ENCODE measurements around the gene TMEM163.

TMEM163 gene

DNA sequence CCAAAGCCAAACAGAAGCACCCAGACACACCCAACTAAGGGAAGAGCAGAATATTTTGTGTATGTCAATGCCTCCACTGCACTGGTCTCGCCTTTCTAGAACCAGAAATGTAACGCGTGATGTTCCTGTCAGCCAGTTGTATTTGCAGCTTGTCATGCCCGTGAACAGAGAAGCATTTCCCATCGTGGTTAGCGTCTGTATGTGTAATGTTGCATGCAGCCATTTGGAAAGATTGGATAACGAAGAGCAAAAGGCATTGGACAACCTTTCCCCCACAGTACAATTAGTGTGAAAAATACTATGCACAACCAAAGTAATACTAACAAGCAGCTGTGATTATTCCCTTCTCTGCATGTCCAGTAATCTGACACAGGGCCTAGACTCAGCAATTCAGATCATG is 140.5 kb downstream of the TMEM163 start:
- H3K4me3 ChIP-seq (replicated peaks in 1 of 2; ENCODE audit: low read depth in 2 of 2, low read length in 2 of 2) = no peak overlapping the region
- TF ChIP-seq, protein P1, sequence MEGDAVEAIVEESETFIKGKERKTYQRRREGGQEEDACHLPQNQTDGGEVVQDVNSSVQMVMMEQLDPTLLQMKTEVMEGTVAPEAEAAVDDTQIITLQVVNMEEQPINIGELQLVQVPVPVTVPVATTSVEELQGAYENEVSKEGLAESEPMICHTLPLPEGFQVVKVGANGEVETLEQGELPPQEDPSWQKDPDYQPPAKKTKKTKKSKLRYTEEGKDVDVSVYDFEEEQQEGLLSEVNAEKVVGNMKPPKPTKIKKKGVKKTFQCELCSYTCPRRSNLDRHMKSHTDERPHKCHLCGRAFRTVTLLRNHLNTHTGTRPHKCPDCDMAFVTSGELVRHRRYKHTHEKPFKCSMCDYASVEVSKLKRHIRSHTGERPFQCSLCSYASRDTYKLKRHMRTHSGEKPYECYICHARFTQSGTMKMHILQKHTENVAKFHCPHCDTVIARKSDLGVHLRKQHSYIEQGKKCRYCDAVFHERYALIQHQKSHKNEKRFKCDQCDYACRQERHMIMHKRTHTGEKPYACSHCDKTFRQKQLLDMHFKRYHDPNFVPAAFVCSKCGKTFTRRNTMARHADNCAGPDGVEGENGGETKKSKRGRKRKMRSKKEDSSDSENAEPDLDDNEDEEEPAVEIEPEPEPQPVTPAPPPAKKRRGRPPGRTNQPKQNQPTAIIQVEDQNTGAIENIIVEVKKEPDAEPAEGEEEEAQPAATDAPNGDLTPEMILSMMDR (IDR thresholded peaks at IDR 0.05; ENCODE audit: low read depth, low read length) = no peak
- DNase-seq (ENCODE audit: low read depth in 2 of 2) = no peak

DNA sequence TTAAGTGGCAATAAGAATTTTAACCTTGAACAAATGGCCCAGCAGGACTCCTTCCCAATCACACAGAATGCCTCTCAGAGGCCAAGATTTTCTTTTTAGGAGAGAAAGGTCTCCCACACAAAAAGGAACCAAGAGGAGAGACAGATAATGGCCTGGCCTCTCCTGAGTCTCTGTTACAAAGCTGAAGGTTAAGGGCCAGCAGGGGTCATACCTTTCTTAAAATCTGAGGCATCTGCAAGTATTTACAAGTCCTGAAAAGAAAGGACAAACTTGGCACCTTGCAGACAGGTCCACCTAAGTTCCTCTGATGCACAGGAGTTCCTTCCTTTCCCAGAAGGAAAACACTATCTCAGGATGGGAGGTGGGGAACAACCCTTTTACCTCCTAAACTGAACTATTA is 142.3 kb downstream of the TMEM163 start:
- H3K4me3 ChIP-seq (replicated peaks in 1 of 2; ENCODE audit: low read depth in 2 of 2, low read length in 2 of 2) = no peak overlapping the region
- no peak for DNase-seq (ENCODE audit: low read depth in 2 of 2)
- TF ChIP-seq, protein P1 (IDR thresholded peaks at IDR 0.05; ENCODE audit: low read depth, low read length) = no peak

DNA sequence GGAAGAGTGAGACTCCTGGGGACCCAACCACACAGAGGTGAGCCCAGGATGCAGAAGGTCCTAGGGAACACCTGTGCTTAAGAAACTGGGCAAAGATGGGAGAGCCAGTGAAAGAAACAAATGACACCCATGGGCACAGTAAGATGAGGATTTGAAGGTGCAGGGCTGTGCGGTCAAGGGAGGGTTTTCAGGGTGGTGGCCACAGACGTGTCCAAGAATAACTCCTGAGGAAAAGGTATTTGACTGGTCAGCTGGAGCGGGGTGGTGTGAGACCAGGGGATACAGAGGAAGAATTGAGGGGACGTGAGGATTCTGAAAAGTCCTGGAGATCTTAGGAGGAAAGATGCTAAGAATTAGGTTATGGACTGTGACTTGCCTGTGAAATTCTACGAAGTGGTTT is 142.9 kb downstream of the TMEM163 start:
- TF ChIP-seq, protein P1 (IDR thresholded peaks at IDR 0.05; ENCODE audit: low read depth, low read length) = no peak
- no peak for DNase-seq (ENCODE audit: low read depth in 2 of 2)
- no peak overlapping the region for H3K4me3 ChIP-seq (replicated peaks in 1 of 2; ENCODE audit: low read depth in 2 of 2, low read length in 2 of 2)

DNA sequence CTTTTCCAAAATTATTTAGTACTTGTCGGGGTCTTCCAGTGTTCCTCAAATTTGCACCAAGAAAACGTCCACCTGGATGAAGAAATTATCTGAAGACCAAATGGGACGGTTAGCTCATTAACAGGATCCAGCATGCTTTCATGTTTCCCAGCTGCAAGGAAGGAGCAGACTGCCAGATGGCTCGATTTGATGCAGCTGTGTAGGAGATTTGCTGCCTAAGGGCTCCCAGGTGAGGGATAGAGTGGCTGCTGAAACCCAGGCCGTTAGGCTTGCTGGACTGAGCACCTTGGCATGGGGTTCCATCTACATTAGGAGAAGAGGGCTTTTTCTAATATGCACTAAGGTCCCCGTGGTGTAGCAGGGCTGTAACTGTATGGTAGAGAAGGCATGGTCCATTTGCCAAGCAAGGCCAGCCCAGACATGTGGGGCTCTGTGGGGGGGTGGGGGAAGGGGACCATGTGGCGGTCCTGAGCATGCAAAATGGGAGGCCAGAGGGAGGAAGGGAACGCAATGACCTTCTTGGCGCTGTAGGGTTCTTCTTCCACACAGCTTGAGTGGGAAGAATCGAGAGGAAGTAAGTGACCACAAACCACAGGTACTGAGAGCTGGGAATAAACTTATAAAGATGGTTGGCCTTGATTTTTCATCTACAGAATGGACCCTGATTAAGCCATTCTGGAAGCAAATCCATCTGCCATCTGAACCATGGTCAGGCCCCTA is 144.0 kb downstream of the TMEM163 start:
- DNase-seq (ENCODE audit: low read depth in 2 of 2) = no peak
- no peak overlapping the region for H3K4me3 ChIP-seq (replicated peaks in 1 of 2; ENCODE audit: low read depth in 2 of 2, low read length in 2 of 2)
- TF ChIP-seq, protein P1 (IDR thresholded peaks at IDR 0.05; ENCODE audit: low read depth, low read length) = no peak

DNA sequence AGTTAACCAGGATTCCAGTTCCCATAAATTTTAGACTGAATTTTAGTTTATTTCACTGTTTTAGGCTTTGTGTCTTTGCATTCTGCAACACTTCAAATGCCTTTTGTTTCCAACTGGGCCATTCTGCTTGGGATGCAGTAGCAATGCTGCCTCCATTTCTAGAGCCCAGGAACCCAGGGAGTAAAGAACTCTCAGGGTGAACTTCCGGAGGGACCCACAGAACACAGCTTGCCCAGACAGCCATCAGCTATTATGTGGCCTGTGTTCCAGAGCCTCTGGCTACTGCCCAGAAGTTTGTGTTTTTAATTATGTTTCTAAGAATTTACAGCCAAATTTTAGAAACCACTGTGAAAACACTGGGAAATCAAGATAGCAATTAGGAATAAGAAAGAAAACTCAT is 145.1 kb downstream of the TMEM163 start:
- TF ChIP-seq, protein P1 (IDR thresholded peaks at IDR 0.05; ENCODE audit: low read depth, low read length) = no peak
- DNase-seq (ENCODE audit: low read depth in 2 of 2) = no peak
- no peak overlapping the region for H3K4me3 ChIP-seq (replicated peaks in 1 of 2; ENCODE audit: low read depth in 2 of 2, low read length in 2 of 2)

DNA sequence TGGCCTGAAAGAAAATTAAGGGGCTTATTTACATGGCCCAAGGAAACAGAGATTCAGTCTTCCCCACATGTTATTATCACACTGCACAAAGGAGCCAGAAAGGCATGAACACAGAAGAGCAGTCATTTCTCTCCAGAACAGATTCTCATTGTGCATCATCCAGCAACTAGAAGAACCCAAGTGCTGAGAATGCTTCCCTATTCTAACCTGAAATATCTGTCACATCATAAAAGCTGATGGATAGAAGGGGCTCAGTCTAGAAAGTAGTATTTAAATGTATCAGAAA is 145.8 kb downstream of the TMEM163 start:
- TF ChIP-seq, protein P1 (IDR thresholded peaks at IDR 0.05; ENCODE audit: low read depth, low read length) = no peak
- H3K4me3 ChIP-seq (replicated peaks in 1 of 2; ENCODE audit: low read depth in 2 of 2, low read length in 2 of 2) = no peak overlapping the region
- DNase-seq (ENCODE audit: low read depth in 2 of 2) = no peak
